Jurkat, Clone E6-1 (cell line): ENCODE measurements around the gene PPP1R18. TPM values are rescaled to one million over a fixed set of nuclear protein-coding genes. Genes with fewer than 3 reads are reported as not detected.
"Not testable (repeated sequence)": the region's sequence is repeated elsewhere in the genome, so short reads cannot be mapped to it uniquely, and the experiment has no call there.

Experiments
- DNase-seq: peaks from one replicate; pipeline ENCODE4 v3.0.0-alpha.2; 2011; ENCODE audit warnings: low read depth, low spot score
- H3K4me3 ChIP-seq: 2 replicates; pipeline ENCODE4 v1.5.1; 2011; ENCODE audit warnings: mild to moderate bottlenecking, low read length, control low read depth, moderate library complexity
- polyA plus RNA-seq: library from polyadenylated mRNA; unstranded; fragments of >200 nt; gene quantifications from one replicate; pipeline ENCODE4 v1.2.1, GENCODE V29; 2012; ENCODE audit warnings: missing spikeins; ENCODE audit not compliant: insufficient read length, insufficient read depth

Gene PPP1R18, protein sequence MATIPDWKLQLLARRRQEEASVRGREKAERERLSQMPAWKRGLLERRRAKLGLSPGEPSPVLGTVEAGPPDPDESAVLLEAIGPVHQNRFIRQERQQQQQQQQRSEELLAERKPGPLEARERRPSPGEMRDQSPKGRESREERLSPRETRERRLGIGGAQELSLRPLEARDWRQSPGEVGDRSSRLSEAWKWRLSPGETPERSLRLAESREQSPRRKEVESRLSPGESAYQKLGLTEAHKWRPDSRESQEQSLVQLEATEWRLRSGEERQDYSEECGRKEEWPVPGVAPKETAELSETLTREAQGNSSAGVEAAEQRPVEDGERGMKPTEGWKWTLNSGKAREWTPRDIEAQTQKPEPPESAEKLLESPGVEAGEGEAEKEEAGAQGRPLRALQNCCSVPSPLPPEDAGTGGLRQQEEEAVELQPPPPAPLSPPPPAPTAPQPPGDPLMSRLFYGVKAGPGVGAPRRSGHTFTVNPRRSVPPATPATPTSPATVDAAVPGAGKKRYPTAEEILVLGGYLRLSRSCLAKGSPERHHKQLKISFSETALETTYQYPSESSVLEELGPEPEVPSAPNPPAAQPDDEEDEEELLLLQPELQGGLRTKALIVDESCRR
- polyA plus RNA-seq: 130 TPM

GRCh38 chr6:30686009-30686907 is at the start of gene PPP1R18:
PPP1R18 (minus strand) TSS chr6:30686645; CDS start chr6:30686018, 627 bp downstream.
- no peak for DNase-seq

GRCh38 chr6:30735668-30736314 is 49.3 kb upstream of the PPP1R18 start:
- H3K4me3 ChIP-seq: no peak overlapping the region
- DNase-seq: no peak

More at GRCh38 chr6:30686009-30686907, at the start of gene PPP1R18:
- peak within 1 kb of the TSS; percentile 87 for H3K4me3 ChIP-seq

DNA sequence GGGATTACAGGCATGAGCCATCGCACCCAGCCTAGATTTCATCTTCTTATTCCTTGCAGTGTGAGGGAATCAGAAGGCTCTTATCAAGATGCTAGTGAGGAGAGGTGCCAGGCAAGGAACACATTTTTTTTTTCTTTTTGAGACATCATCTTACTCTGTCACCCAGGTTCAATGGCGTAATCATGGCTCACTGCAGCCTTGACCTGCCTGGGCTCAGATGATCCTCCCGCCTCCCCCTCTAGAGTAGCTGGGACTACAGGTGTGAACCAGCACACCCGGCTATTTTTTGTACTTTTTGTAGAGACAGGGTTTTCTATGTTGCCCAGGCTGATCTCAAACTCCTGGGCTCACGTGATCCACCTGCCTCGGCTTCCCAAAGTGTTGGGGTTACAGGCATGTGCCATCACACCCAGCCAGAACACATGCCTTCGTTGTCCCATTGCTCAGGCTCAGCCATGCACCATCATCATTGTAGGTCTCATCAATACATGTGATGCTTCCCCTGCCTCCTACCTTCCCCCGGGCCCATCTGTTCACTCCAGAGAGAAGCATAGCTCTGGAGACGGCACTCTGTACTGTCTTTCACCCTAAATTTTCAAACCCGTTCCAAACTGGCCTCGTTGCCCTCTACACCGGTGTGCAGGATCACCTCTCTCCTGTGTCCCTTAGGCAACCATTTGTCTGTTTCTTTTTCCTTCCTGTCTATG is 45.9 kb upstream of the PPP1R18 start:
- DNase-seq: no peak
- H3K4me3 ChIP-seq: no peak overlapping the region

DNA sequence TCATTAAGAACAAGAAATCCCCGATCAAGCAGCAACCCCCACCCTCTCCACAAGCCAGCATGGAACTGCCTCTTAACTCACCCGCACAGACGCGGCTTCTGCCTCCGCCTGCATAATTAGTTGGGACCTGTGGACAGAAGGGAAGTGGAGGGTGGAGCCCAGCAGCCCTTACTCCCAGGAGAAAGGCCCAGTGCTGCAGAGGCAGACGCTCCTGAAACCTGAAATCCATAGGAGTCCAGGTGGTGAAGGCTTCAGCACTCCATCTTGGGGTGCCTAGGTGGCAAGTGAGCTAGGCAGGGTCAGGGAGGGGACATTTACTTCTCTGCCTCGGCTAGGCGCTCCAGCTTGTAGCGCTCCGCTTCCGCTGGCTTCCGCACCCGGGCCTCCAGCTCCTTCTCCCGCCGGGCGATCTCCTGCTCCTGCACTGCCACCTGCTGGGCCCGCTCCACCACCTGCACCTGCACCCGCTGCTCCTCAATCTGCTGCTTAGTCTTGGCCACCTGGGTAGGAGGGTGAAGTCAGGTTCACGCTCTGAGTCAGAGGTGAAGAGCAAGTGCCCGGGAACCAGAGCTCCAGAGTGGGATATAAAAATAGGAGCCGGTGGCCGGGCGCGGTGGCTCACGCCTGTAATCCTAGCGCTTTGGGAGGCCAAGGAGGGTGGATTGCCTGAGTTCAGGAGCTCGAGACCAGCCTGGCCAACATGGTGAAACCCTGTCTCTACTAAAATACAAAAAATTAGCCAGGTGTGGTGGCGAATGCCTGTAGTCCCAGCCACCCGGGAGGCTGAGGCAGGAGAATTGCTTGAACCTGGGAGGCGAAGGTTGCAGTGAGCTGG is 44.4 kb upstream of the PPP1R18 start:
- H3K4me3 ChIP-seq: peak overlapping the region; percentile 36

DNA sequence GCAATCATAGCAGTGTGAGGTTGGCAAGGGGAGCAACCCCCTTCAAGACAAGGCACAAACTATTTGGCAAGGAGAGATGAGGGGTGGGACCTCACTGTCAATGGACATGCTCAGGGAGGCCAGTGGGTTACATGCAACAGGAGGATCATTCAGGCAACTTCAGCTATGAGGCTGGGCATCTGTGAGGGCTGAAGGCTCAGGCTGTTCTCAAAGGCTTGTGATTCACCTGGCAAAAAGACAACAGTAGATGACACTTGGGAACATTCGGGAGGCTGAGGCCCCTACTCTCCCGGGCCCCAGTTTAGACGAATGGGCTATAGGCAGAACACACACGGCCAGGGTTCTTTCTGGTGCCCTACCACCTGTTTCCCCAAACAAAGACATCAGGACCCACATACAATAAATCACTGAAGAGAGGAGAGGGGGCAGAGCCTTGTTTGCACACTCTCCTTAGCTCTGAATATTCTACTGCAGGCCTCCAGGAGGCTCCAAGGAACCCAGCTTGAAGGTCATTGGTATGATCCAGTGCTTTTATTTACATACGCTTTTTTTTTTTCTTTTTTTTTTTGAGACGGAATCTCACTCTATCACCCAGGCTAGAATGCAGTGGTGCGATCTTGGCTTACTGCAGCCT is 41.6 kb upstream of the PPP1R18 start:
- no peak for DNase-seq
- H3K4me3 ChIP-seq: no peak overlapping the region

More for the DNA sequence above, 44.4 kb upstream of the PPP1R18 start:
- peak; percentile 82 for DNase-seq

- DNase-seq: no peak
- no peak overlapping the region for H3K4me3 ChIP-seq
These were observed 40.3 kb upstream of the PPP1R18 start for GRCh38 chr6:30726506-30727413.

GRCh38 chr6:30725713-30726505 is 39.5 kb upstream of the PPP1R18 start:
- DNase-seq: no peak
- no peak overlapping the region for H3K4me3 ChIP-seq

- no peak for DNase-seq
- H3K4me3 ChIP-seq: no peak overlapping the region
These were observed 38.6 kb upstream of the PPP1R18 start for GRCh38 chr6:30724906-30725667.

GRCh38 chr6:30723843-30724741 is 37.6 kb upstream of the PPP1R18 start:
- H3K4me3 ChIP-seq, DNase-seq: not testable (repeated sequence)

GRCh38 chr6:30723159-30723842 is 36.9 kb upstream of the PPP1R18 start:
- not testable (repeated sequence) for DNase-seq
- peak overlapping the region; percentile 93 for H3K4me3 ChIP-seq

GRCh38 chr6:30722280-30723112 is 36.1 kb upstream of the PPP1R18 start:
- H3K4me3 ChIP-seq: peak overlapping the region; percentile 93

DNA sequence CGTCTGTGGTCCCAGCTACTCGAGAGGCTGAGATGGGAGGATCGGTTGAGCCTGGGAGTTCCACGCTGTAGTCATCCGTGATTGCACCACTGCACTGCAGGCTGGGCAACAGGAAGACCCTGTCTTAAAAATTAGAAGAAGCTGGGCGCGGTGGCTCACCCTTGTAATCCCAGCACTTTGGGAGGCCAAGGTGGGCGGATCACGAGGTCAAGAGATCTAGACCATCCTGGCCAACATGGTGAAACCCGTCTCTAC is 35.5 kb upstream of the PPP1R18 start:
- H3K4me3 ChIP-seq: peak overlapping the region; percentile 93
- not testable (repeated sequence) for DNase-seq

More at GRCh38 chr6:30722280-30723112, 36.1 kb upstream of the PPP1R18 start:
- DNase-seq: no peak
